H1 (cell line): ENCODE results near the gene HS3ST6. TPM values are rescaled to one million over a fixed set of nuclear protein-coding genes. Genes with fewer than 3 reads are reported as not detected.

ENCODE experiments used
- BACH1 ChIP-seq: IDR thresholded peaks from 2 replicates; pipeline ENCODE4 v1.6.1; 2012; ENCODE audit warnings: low read length, improper control_type of control experiment
- CHD2 ChIP-seq: IDR thresholded peaks from 2 replicates; pipeline ENCODE4 v1.6.1; 2012; ENCODE audit warnings: low read length, improper control_type of control experiment
- EGR1 ChIP-seq: IDR thresholded peaks from 2 replicates; pipeline ENCODE4 v1.6.1; 2011; ENCODE audit warnings: low read depth, low read length, borderline replicate concordance
- GABPA ChIP-seq: IDR thresholded peaks from 2 replicates; pipeline ENCODE4 v1.6.1; 2011; ENCODE audit warnings: mild to moderate bottlenecking, low read length, moderate library complexity, borderline replicate concordance; ENCODE audit not compliant: insufficient read depth
- NANOG ChIP-seq: IDR thresholded peaks from 2 replicates; pipeline ENCODE4 v1.6.1; 2011; ENCODE audit warnings: low read length, low read depth, mild to moderate bottlenecking, inconsistent platforms; ENCODE audit not compliant: insufficient read depth, poor library complexity, severe bottlenecking
- NRF1 ChIP-seq: IDR thresholded peaks from 2 replicates; pipeline ENCODE4 v1.6.1; 2011; ENCODE audit warnings: mild to moderate bottlenecking, low read depth, low read length, improper control_type of control experiment
- PHF8 ChIP-seq: fragments of 200-600 bp; sonication (generic); conservative IDR thresholded peaks from 2 replicates; pipeline ENCODE4 v1.7.1; 2012; ENCODE audit warnings: low read depth, mild to moderate bottlenecking, inconsistent platforms, low read length, moderate library complexity
- POLR2A ChIP-seq, 2 experiments: IDR thresholded peaks; 1 replicate in 1 of 2; 2 replicates in 1 of 2; pipeline ENCODE4 v1.6.1; 2011; ENCODE audit warnings: low read depth in 2 of 2, low read length in 2 of 2, mild to moderate bottlenecking in 2 of 2; ENCODE audit errors: control extremely low read depth in 1 of 2
- RAD21 ChIP-seq, 2 experiments: IDR thresholded peaks in 1 of 2; conservative IDR thresholded peaks in 1 of 2; 2 replicates each; pipeline ENCODE4 v1.6.1; 2011; ENCODE audit warnings: low read depth in 2 of 2, low read length in 2 of 2, improper control_type of control experiment in 1 of 2, inconsistent platforms in 1 of 2, mild to moderate bottlenecking in 1 of 2, moderate library complexity in 1 of 2
- SP1 ChIP-seq: IDR thresholded peaks from 2 replicates; pipeline ENCODE4 v1.6.1; 2011; ENCODE audit warnings: low read depth, low read length
- USF2 ChIP-seq: IDR thresholded peaks from 2 replicates; pipeline ENCODE4 v1.6.1; 2011; ENCODE audit warnings: low read length, improper control_type of control experiment
- polyA plus RNA-seq, 7 experiments: library from polyadenylated mRNA; depleted of rRNA in 3 of 7; stranded (reverse) in 5 of 7; unstranded in 2 of 7; fragments of >200 nt in 5 of 7; fragments of 200-250 nt in 2 of 7; gene quantifications; 1 replicate in 5 of 7; 2 replicates in 1 of 7; 4 replicates in 1 of 7; pipeline versions ENCODE4 v1.2.1 to v1.2.3, GENCODE V29; 2011 to 2013; ENCODE audit warnings: missing spikeins in 2 of 7, mixed read lengths in 2 of 7
- total RNA-seq: library from RNA; stranded (reverse); fragmentation: NEBNext Ultra II Directional; extraction: Animal tissue kit (Norgen Biotek cat#: 25700); gene quantifications from 2 replicates; pipeline ENCODE4 v1.2.1, GENCODE V29; 2021

Gene HS3ST6
- total and polyA plus RNA-seq, 2 of the 8 experiments (the other 6 are each of a cell fraction or from before 2014, with no cell fraction given) = 0.36 to 0.39 TPM

- TF ChIP-seq PHF8 (peak; percentile 87), SP1 (no peak), GABPA (peak; percentile 50; the same call in 1 of the 2 replicates), NANOG (no peak), EGR1 (0 out of 2 replicates have a peak, but pooled peaks have one; percentile 18), NRF1 (peak; percentile 65), USF2 (no peak; the same call in 1 of the 2 replicates), RAD21 (IDR thresholded peaks at IDR 0.05 in 1 of 2, conservative IDR thresholded peaks at IDR 0.05 in 1 of 2; ENCODE audit: low read depth in 2 of 2, low read length in 2 of 2) (no peak), BACH1 (no peak), CHD2 (no peak; the same call in 1 of the 2 replicates), POLR2A (IDR thresholded peaks at IDR 0.05; ENCODE audit: control extremely low read depth in 1 of 2, low read depth in 2 of 2, low read length in 2 of 2) (peak in 1 of 2 experiments; percentile 91; a peak in 2 of 3 replicates)
Measured at GRCh38 chr16:1959269-1960039, 41.2 kb upstream of the HS3ST6 start, which contains the start of gene NDUFB10 (continued).
